NCI-H1105 (cell line): Measurements from ENCODE around the gene ATP8A2.
"Not testable (repeated sequence)": the region's sequence is repeated elsewhere in the genome, so short reads cannot be mapped to it uniquely, and the experiment has no call there.

Source experiments
- DNase-seq: peaks from one replicate; lab custom pipeline; 2025; lab: John Stamatoyannopoulos, UW

Gene ATP8A2

DNA sequence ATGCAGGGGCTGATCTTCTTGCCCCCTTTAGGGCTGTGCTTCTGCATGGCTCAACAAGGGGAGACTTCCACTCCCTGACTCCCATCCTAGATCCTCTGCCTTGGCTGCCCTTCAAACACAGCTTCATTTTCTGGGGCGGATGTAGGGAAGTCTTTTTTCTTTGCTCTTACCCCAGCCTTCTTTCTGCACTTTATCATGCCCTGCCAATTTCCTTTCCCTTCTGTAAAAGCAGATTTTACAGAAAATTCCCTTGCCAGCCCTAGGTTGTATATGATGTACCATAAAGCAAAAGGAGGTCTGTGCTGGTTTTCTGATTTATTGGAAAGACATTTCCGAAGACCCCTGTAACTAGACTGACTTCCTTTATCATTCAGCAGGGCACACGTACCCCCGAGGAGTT lies 396.6 kb downstream of the ATP8A2 start:
- DNase-seq = no peak

DNA sequence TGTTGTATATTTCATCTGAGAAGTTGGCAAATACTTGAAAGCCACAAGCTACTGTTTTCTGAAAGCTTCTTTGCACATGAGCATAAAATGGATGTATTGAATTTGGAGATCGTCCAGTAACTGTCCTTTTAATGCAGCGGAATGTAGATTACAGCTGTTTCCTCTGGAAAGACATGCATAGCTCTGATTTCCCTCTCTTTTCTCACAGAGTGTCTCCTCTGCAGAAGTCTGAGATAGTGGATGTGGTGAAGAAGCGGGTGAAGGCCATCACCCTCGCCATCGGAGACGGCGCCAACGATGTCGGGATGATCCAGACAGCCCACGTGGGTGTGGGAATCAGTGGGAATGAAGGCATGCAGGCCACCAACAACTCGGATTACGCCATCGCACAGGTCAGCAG lies 397.1 kb downstream of the ATP8A2 start:
- DNase-seq = no peak

DNA sequence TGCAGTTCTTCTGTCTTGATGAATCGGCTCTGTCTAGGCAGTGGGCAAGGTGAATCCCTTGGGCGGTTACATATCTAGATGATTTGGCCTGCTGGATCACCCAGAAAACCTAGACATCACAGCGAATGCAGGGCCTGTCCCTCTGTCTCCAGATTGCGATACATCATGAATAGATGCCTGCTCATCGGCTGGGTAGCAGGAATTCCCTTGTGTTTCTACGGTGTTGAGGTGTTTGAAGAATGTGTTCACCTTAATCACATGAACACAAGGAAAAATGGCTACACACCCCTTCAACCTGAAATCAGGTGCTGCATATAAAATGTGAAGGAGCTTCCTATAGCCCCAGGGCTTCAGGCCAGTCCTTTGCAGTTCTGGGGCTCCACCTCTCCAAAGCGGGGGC lies 398.8 kb downstream of the ATP8A2 start:
- no peak for DNase-seq

DNA sequence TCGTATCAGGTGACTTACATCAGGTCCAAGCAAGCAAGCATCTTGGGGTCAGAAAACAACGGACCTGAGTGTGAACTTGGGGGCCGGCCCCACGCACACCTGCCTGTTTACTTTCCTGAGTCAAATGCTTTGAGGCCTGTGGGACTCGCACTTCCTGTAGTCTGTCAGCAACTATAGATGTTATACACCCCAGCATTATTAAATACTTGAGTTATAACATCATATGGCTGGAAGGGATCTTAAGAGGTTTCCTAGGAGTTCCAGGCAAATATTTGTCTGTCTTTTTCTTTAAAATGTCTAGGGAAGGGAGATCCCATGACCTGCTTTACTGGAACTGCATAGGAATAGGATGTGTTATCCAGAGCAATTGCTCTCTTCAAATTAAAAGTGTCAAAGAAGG lies 399.4 kb downstream of the ATP8A2 start:
- DNase-seq = no peak

DNA sequence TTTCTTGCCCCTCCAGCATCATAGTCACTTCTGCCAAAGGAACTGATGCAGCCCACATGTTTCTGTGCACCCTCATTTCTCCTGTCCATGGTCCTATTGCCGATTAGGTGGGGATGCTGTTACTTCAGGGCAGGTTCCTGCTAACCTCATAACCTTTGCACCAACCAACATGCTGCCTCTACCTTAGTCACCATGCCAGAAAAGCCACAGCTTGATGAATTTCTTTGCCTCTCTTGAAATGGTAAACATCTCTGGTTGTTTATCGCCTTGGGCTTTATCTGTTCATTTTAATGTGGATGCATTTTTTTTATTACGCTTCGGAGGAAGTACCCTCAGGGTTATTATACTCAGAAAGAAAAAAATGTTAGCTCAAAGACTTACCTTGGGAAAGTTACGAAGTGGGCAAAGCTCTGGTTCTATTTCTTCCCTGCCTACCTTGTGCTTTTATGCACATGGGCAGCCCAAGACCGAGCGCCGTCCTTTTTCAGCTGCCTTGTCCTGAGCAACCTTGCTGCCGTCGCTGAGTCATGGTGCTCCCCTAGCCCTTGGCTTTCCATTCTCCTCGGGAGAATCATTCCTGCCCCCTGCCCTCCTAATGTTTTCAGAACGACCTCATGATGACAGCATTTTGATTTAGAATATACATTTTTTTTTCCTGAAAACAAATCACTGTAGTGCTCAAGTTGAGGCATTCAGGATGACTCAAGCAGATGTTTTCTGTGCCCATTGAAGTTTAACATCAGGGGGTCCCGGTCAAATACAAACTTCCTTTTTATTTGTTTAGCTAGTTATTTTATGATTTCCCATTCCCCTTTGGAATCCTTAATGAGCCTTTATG lies 400.1 kb downstream of the ATP8A2 start:
- no peak for DNase-seq

DNA sequence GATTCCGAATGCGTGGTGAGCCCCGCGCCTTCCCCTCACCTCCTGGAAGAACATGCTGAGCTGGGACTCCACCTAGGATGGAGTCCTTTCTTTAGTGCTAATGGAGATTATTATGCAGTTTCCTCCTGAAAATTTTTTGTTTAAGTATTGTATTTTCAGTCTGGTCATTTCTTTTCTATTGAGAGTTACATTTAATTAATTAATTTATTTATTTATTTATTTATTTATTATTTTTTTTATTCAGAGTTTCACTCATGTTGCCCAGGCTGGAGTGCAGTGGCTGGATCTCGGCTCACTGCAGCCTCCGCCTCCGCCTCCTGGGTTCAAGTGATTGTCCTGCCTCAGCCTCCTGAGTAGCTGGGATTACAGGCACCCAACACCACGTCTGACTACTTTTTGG lies 400.8 kb downstream of the ATP8A2 start:
- not testable (repeated sequence) for DNase-seq

DNA sequence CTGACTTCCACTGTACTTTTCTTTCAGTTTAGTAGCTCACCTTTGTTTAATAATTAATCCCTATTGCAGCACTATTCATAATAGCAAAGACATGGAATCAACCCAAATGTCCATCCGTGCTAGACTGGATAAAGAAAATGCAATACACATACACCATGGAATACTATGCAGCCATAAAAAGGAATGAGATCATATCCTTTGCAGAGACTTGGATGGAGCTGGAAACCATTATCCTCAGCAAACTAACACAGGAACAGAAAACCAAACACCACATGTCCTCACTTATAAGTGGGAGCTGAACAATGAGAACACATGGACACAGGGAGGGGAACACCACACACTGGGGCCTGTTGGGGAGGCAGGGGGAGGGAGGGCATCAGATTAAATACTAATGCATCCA lies 402.3 kb downstream of the ATP8A2 start:
- not testable (repeated sequence) for DNase-seq

DNA sequence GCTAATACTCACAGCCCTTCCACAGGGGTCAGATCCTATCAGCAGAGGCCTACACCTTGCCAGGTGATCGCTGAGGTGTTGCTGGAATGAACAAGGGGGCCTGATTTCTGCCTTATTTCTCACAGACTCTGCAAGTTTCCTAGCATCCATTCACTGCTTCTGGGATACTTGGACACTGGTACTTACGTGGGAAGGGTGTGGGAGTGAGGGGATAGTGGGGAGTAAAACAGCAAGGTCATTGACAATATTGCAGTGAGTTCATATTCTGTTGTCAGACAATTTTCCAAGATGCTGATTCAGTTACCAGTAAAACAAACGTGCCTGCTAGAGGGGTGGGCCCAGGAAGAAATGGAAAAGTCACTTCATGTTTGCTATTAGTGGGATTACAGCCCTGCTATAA lies 403.5 kb downstream of the ATP8A2 start:
- DNase-seq = no peak

DNA sequence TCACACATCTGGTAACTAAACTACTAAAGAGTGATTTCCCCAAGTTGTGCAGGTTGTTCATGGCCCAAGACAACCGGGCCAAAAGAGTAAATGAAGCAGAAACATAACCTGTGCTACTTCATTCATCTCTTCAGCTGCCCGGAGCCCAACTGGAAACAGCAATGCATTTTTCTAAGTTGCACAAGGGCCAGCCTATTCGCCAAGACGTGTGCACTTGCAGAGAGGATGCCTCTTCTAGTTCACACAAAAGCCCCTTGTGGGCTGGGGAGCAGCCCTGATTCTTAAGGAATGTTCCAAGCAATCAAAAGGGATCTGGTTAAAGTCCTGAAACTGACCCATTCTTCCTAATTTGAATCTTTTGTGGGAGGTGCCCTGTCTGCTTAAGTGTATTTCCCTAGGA lies 404.2 kb downstream of the ATP8A2 start:
- no peak for DNase-seq

DNA sequence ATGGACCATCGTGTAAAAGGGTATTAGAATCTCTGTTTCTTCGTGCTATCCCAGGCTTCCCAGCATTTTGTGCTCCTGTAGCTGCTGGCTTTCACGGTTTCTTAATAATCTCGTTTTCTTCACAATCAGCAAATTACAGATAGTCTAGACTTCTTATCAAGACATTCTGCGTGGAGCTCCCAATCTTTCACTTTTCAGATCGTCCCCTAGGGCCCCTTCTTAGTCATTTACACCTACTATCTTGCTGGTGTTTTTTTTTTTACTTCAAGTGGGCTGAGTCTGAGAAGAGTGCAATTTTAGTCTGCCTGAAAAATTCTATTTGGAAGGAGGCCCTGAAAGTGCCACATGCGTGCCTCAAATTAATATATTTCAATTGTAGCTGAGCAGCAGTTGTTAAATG lies 404.9 kb downstream of the ATP8A2 start:
- no peak for DNase-seq

DNA sequence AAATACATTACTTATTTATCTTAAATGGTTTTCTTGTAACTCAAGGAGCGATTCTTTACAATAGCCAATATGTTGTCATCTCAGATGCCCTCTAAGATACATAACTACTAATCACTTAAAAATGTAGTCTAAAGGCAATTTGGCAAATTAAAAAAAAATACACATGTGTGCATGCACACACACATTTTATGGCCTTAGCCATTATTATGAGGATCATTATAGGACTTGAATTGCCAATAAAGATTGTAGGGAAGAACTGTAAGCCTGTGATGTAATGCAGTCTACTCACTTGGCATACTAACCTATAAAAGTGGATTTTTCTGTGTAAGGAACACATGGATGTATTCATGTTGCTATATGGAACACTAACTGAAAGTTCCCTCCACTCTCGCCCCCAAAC lies 405.7 kb downstream of the ATP8A2 start:
- no peak for DNase-seq

DNA sequence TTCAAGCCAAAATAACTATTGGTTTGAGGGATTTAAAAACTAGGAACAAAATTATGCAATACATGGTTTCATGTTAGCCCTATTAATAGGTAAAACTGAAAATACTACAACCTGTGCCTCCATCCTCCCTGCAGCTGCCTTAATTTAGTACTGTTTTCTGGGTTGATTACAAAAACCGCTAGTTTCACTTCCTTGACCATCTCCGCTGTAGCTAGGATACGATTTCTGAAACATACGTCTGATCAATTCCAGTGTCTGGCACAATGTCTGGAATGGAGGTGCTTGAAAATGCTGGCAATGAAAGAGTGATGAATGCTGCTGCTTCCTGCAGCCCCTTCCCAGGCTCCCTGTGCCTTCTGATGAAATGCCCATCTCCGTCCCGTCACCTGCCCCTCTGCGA lies 406.6 kb downstream of the ATP8A2 start:
- DNase-seq = no peak

DNA sequence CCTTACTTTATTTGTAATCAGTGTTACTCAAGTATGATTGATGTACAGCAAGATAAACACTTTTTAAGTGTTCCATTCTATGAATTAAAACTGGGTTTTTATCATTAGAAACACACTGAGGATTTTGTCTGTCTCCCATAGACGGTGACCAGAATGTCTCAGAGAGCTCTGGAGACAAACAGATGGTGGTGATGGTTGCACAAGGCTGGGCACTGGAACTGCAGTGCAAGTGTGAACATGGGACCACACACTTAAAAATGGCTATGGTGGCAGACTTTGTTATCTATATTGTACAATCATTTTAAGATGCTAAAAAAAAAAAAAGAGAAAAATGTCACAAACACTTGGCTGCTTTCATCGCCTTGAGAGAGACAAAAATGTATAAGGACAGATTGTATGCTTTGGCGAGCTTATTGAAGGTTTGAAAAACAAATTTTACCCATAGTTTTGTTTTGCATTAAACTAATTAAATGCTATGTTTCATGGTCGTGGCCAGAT lies 407.1 kb downstream of the ATP8A2 start:
- DNase-seq = no peak

DNA sequence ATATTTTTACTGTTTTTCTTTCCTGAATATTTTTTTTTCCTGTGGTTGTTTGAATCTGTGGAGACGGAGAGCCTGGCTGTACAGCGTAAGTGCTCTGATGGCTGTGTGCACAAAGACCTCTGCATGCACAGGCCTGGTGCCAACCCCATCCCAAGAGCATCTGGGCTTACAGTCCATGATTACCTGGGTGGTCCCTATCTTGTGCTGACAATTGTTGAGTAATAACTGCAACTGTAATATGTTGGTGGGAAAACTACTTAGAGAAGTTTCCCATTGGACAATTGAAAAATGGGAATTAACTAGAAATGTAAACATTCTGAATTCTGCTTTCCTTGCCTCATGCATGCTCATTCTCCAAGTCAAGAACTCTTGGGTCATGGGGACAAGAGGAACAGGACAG lies 411.3 kb downstream of the ATP8A2 start:
- no peak for DNase-seq

DNA sequence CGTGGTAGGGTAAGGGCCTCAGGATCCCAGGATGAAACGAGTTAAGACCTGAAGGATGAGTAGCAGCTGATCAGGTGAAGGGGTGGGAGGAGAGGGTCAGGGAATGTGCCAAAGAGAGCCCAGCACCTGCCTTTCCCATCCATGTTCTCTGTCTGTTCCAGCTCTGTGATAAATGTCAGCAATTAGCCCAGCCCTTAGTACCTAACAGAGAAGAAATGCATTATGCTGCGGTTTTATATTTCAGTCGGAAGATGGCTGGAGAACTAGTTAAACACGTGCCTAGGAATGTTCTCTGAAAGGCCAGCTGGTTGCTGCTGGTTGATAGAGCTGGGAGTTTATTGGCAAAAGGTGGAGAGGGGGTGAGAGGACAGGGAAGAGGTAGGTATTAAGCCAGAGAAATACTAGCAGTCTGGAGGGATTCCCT lies 411.8 kb downstream of the ATP8A2 start:
- peak; percentile 43 for DNase-seq

DNA sequence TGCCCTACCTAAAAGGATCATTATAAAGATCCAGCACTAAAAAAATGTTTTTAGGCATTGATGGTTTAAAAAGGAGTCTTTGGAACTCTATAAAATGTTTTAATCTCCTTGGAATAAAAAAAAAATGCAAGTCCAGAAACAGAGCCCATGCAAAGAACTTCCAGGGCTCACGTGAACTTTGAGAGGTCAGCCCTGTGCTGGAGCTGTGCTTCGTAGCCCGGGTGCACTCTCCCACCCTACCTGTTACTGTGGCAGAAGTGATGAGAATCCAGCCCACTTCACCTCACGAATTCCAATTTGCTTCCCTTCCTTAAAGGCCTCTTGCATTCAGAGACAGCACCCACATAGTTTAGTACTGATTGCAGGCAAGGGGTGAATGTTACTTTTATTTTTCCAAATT lies 412.3 kb downstream of the ATP8A2 start:
- no peak for DNase-seq

DNA sequence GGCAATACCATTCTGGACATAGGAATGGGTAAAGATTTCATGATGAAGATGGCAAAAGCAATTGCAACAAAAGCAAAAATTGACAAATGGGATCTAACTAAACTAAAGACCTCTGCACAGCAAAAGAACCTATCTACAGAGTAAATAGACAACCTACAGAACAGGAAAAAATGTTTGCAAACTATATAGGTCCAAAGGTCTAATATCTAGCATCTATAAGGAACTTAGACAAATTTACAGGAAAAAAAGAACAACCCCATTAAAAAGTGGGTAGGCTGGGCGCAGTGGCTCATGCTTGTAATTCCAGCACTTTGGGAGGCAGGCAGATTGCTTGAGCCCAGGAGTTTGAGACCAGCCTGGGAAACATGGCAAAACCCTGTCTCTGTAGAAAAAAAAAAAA lies 418.4 kb downstream of the ATP8A2 start:
- DNase-seq = not testable (repeated sequence)

DNA sequence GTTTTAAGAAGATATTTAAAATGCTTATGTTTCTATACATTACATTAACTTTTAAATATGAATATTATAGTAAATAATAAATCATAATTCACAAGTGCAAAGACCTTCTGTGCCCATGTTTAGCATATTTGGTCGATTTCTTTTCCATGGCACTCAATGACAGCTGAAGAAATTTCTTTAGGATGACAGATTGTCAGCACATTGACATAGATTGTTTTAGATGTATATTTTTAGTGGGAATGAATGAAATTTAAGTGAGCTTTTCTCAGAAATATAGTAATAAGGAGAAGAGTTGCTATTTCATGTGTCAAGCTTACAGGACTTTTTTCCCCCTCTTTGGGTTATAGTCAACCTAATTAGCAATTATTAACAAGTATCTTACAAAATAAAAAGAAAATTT lies 423.5 kb downstream of the ATP8A2 start:
- DNase-seq = no peak

DNA sequence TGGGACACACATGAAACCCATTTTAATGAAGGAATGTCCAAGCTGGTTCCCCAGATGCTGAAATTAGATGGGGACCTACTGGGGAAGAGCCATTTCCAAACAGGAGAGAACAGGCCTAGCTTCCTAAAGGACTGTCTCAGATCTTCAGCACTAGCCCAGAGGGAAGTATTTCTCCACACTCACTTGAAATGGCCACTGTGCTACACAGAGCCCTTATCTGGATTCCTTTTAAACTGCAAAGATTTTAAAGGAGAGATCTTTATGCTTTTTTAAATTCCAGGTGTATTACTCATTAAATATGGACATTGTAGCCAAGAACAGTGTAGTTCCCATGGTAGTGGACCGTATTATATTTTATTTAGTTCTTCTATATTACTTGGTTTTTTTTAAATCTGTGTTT lies 424.7 kb downstream of the ATP8A2 start:
- no peak for DNase-seq

DNA sequence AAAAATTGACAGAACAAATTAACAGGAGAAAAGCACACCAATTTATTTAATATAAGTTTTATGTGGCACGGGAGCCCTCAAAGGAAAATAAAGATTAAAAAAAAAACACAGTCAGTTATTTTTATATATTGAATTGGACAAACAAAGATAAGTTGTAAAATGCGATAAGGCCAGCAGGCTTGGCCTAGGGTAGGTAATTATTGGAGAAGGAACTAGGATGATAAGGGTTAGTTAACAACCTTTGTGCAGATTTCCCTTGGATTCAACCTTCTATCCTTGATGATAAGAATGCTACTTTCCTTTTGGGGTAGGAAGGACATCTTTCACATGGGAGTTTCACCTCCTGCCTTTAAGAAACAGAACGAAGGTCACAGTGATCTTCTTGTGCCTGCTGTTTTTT lies 427.2 kb downstream of the ATP8A2 start:
- DNase-seq = no peak

DNA sequence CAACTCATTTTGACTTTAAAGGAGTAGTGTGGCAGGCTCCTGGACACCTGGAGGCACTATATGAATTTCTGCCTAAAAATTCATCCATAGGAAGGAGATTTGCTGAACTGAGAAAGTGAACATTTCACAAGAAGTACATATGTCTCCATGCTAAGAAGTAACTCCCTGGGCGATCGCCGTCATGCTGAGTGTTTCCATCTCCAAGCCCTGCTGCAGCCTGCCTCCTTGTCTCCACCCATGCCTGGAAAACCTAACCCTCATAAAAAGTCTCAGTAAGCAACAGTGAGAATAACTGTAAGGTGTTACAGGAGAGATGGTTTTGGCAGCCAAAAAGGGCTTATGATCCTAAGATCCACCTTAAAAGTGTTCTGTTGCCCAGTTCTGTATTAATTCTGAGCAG lies 428.7 kb downstream of the ATP8A2 start:
- DNase-seq = no peak

DNA sequence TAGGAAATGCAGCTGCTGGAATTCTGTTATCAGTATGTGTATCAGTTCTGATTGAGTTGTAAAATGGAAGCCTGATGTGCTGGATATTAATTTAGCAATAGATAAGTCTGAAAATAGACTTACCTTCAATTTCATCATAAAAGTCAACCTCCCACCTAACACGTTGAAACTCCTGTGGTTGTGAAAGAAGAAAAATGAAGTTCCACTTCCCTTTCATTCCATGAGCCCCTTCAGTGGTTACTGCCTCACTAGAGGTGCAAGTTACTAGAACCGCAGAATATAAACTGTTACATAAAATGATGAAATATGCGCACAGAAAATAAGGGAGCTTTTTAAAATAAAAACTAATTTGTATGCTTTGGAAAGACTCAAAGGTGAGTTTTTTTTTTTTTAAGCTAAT lies 430.8 kb downstream of the ATP8A2 start:
- no peak for DNase-seq

DNA sequence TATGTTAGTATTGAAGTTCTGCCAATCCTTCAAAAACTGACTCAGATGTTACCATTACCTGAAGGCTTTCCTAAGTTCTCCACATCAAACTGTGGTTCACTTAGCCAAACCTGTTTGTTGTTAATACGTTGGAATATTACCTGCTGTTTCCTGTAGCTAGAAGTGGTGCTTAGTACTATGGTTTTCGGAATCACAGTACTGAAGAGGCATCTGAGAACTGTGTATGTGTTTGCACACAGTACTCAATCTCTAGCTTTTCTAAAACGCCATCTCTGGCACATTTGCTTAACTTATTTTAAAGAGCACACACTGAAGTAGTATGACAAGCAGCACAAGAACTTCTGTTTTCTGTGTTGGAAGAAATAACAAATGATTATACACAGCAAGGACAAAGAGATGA lies 431.9 kb downstream of the ATP8A2 start:
- no peak for DNase-seq
